Thyroid gland (tissue), 4 donors: ENCODE data around the gene CDHR3.

Experiments
- POLR2A ChIP-seq, 2 donors: fragments of 450-650 bp; IDR thresholded peaks; one replicate each; pipeline ENCODE4 v1.6.1; 2017; ENCODE audit warnings: antibody characterized with exemption in 2 of 2, mild to moderate bottlenecking in 2 of 2, moderate library complexity in 1 of 2
- TF ChIP-seq, protein P1 (sequence below), 6 experiments: fragments of 200-600 bp in 3 of 6; fragments of 450-650 bp in 3 of 6; sonication (generic) in 3 of 6; IDR thresholded peaks; one replicate each; pipeline ENCODE4 v1.5.1; 2016 to 2019; ENCODE audit warnings: antibody characterized with exemption in 6 of 6, mild to moderate bottlenecking in 2 of 6, inconsistent platforms in 1 of 6, moderate library complexity in 1 of 6

DNA sequence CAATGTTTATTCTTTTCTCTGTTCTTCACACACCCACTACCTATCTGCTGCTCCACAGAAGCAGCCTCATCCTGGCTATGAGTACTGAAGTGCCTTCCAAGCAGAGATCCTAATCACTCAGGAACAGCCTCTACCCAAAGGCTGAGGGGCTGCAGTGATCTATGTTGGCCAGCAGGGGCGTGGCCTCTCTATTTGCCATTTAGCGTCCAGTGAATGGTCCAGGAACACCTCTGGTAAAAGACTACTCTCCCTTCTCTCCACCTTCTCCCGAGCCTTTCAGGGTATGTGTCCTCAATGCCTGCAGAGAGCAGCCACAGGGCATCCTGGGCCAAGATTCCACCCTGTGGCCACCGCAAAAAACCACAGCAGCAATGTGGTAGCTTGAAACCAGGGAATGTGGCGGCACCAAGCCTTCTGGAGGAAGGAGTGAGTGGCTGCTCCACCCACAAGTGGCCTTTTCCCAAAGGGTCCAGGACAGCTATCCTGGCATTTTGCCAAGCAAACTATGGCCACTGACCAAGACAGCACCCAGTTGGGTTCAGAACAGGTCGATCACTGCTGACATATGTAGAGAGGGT, 78.2 kb downstream of the CDHR3 start:
- TF ChIP-seq, protein P1, sequence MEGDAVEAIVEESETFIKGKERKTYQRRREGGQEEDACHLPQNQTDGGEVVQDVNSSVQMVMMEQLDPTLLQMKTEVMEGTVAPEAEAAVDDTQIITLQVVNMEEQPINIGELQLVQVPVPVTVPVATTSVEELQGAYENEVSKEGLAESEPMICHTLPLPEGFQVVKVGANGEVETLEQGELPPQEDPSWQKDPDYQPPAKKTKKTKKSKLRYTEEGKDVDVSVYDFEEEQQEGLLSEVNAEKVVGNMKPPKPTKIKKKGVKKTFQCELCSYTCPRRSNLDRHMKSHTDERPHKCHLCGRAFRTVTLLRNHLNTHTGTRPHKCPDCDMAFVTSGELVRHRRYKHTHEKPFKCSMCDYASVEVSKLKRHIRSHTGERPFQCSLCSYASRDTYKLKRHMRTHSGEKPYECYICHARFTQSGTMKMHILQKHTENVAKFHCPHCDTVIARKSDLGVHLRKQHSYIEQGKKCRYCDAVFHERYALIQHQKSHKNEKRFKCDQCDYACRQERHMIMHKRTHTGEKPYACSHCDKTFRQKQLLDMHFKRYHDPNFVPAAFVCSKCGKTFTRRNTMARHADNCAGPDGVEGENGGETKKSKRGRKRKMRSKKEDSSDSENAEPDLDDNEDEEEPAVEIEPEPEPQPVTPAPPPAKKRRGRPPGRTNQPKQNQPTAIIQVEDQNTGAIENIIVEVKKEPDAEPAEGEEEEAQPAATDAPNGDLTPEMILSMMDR (IDR thresholded peaks at IDR 0.05), result peak; percentile 56 to 86 (median 72)
- TF ChIP-seq POLR2A (IDR thresholded peaks at IDR 0.05), result no peak
